ENCODE data around the gene CEP95. TPM values are rescaled to one million over a fixed set of nuclear protein-coding genes. Genes with fewer than 3 reads are reported as not detected.

The CEP95 gene
- total RNA-seq, 1 donor, result 48.9 TPM

- peaks cover 7% of the 10 kb centered on the region for H3K4me1 ChIP-seq (ENCODE audit: insufficient read depth, low read length)
- no peak overlapping the region for H3K4me3 ChIP-seq (ENCODE audit: insufficient read depth, low read length)
- no peaks in the 10 kb centered on the region for H3K9me3 ChIP-seq (ENCODE audit: low read depth, low read length)
- DNase-seq (ENCODE audit: insufficient read length, low spot score, missing footprints), result no peak
- H2AFZ ChIP-seq (ENCODE audit: low read length), result no peak overlapping the region
- H4K20me1 ChIP-seq (ENCODE audit: insufficient read depth, low read length), result peaks cover 17% of the 10 kb centered on the region
- no peak for TF ChIP-seq CTCF (IDR thresholded peaks at IDR 0.05; ENCODE audit: extremely low read depth, low read depth, low read length)
- no peaks in the 10 kb centered on the region for H3K27me3 ChIP-seq (ENCODE audit: insufficient read depth, low read length)
- H3K79me2 ChIP-seq (ENCODE audit: insufficient read depth, low read length), result peaks cover 64% of the 10 kb centered on the region
- no peak overlapping the region for H3K4me2 ChIP-seq (ENCODE audit: insufficient read depth, low read length)
- H3K36me3 ChIP-seq (ENCODE audit: insufficient read depth, low read length), result peaks cover 83% of the 10 kb centered on the region
- H3K27ac ChIP-seq (ENCODE audit: low read depth, low read length), result no peak overlapping the region
Observed at GRCh38 chr17:64583038-64583437, 76.3 kb downstream of the CEP95 start.

- Histone ChIP-seq H3K27ac (ENCODE audit: low read depth, low read length) (no peak overlapping the region), H3K9me3 (ENCODE audit: low read depth, low read length) (no peaks in the 10 kb centered on the region), H3K79me2 (ENCODE audit: insufficient read depth, low read length) (peaks cover 70% of the 10 kb centered on the region), H4K20me1 (ENCODE audit: insufficient read depth, low read length) (peaks cover 17% of the 10 kb centered on the region), H3K36me3 (ENCODE audit: insufficient read depth, low read length) (peaks cover 75% of the 10 kb centered on the region), H3K4me3 (ENCODE audit: insufficient read depth, low read length) (no peak overlapping the region), H2AFZ (ENCODE audit: low read length) (no peak overlapping the region), H3K4me2 (ENCODE audit: insufficient read depth, low read length) (no peak overlapping the region), H3K27me3 (ENCODE audit: insufficient read depth, low read length) (no peaks in the 10 kb centered on the region), H3K4me1 (ENCODE audit: insufficient read depth, low read length) (peaks cover 7% of the 10 kb centered on the region)
- DNase-seq (ENCODE audit: insufficient read length, low spot score, missing footprints), result no peak
- TF ChIP-seq CTCF (IDR thresholded peaks at IDR 0.05; ENCODE audit: extremely low read depth, low read depth, low read length), result no peak
Observed at GRCh38 chr17:64585146-64585545, 78.4 kb downstream of the CEP95 start.

Small RNAs within 50 kb of the gene (small RNA-seq; reads per million reads assigned to genes)
- gene AC009994.1 (not detected), gene ATP5MFP4 (not detected)

Other genes with a start within 250 kb of the CEP95 start
- gene TEX2, start 243.7 kb upstream of the CEP95 start, total RNA-seq, result 17.7 and 20.6 TPM in 2 replicates
- gene PECAM1, start 116.1 kb upstream of the CEP95 start, total RNA-seq, result 0.29 and 0.36 TPM in 2 replicates
- 12.3 and 27.7 TPM in 2 replicates for gene MILR1, start 57.9 kb upstream of the CEP95 start, total RNA-seq
- gene POLG2, start 9.9 kb upstream of the CEP95 start, total RNA-seq, result 7.2 and 7.7 TPM in 2 replicates
- 291 and 309 TPM in 2 replicates for gene DDX5, start 688 bp upstream of the CEP95 start, total RNA-seq
- gene SMURF2, start 155.3 kb downstream of the CEP95 start, total RNA-seq, result 90.5 and 115 TPM in 2 replicates